Suppressor macrophage treated with lipopolysaccharide for 1 hour (primary cell): ENCODE results near the gene GAS6.
A peak's percentile ranks its signal among the peaks of the same experiment; 100 is the strongest.

Experiments used
- DNase-seq, 3 donors: peaks; one replicate each; pipeline ENCODE4 v3.0.0-alpha.2; 2020 to 2022

GAS6 gene

DNA sequence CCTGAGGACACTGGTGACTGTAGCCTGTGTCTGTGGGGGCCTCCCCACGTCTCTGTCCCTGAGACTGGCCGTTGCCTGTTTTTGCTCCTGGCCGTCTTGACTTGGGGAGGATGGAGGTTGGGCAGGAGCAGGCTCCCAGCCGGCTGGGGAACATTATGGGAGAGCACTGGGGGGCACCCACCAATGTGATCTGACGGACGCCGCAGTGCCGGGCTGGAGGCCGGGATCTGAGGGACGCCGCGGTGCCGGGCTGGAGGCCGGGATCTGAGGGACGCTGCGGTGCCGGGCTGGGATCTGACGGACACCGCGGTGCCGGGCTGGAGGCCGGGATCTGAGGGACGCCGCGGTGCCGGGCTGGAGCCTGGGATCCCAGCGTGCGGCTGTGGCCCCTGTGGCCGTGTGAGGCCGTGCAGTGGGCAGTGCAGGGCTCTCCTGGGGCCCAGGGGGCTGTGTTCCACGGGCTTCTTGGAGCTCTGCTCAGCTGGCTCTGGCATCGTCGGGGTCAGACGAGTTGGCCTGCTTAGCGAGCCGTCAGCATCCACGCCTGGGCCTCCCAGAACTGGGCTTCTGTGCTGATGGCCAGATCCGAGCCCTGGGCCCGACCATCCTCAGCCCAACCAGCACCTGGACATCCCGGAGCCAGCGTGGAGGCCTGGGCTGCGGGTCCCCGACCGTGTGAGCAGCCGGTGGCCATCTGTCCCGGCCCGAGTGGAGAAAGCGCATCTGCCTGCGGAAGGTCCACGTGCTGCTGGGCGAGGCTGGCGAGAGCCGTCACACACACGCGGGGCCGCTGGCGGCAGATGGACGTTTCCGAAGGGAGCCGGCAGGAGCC lies 45.8 kb downstream of the GAS6 start:
- DNase-seq: no peak

DNA sequence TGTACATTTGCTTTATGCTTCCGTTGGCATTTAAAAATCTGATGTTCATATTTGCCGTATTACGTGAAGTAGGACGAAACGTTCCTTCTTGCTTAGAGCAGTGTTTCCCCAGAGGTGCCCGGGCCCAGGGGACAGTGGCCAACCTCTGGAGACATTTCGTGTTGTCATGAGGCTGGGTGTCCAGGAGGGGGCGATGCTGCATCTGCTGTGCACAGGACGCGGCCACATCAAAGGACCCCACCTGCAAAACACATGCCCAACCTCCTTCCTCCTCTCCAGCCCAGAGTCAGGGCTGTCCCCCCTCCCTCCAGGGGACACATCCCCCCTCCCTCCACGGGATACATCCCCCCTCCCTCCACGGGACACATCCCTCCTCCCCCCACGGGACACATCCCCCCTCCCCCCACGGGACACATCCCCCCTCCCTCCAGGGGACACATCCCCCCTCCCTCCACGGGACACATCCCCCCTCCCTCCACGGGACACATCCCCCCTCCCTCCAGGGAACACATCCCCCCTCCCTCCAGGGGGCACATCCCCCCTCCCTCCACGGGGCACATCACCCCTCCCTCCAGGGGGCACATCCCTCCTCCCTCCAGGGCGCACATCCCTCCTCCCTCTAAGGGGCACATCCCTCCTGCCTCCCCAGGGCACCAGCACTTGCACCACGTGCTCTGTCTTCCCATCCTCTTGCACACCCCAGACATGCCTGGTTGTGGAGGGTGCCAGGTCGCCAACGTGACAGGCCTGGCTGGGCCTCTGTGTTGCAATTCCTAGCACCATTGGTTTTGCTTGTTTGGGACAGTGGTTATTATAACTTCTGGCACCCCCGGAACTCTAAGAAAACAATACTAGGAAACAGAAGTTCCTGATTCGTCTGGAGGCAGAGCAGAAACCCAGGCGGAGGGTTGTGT lies 46.7 kb downstream of the GAS6 start:
- peak; percentile 26 to 61 (median 42) for DNase-seq

GRCh38 chr13:113816254-113816929 lies 47.5 kb downstream of the GAS6 start:
- no peak for DNase-seq

- peak; percentile 77 to 85 (median 80) for DNase-seq
Observed at GRCh38 chr13:113815151-113816058, 48.5 kb downstream of the GAS6 start.

- DNase-seq: no peak
Observed at GRCh38 chr13:113814435-113814821, 49.4 kb downstream of the GAS6 start.

GRCh38 chr13:113813749-113814434 lies 50.0 kb downstream of the GAS6 start:
- DNase-seq: no peak

GRCh38 chr13:113813070-113813748 lies 50.7 kb downstream of the GAS6 start:
- no peak for DNase-seq

DNA sequence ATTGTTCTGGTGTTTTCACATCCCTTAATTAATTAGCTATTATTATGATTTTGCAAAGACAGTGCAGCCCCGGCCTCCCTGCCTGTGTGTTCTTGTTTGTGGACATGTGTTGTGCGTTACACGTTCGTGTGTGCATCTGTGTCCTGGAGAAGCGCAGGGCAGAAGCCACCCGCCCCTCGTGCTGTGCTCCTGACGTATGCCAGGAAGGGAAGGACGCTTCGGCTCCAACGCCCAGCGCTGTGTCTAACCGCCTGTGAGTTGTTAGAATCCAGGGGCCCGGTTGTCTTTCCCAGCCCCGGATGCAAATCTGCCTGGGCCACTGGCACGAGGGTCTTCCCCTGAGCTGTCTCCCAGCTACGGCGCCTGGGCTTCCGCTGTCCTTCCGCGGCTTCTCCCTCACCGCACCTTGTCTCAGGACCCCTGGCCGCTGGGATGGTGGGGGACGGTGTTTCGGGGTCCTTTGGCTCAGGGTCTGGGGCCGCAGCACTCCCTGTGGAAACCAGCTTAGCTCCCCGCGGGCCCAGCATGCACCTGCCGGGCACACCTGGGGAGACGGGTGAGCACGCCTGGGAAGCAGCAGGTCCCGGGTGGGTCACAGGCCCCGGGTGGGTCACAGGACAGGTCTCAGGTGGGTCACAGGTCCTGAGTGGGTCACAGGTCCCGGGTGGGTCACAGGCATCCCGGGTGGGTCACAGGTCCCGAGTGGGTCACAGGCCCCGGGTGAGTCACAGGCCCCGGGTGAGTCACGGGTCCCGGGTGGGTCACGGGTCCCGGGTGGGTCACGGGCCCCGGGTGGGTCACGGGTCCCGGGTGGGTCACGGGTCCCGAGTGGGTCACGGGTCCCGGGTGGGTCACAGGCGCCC lies 51.5 kb downstream of the GAS6 start:
- no peak for DNase-seq

DNA sequence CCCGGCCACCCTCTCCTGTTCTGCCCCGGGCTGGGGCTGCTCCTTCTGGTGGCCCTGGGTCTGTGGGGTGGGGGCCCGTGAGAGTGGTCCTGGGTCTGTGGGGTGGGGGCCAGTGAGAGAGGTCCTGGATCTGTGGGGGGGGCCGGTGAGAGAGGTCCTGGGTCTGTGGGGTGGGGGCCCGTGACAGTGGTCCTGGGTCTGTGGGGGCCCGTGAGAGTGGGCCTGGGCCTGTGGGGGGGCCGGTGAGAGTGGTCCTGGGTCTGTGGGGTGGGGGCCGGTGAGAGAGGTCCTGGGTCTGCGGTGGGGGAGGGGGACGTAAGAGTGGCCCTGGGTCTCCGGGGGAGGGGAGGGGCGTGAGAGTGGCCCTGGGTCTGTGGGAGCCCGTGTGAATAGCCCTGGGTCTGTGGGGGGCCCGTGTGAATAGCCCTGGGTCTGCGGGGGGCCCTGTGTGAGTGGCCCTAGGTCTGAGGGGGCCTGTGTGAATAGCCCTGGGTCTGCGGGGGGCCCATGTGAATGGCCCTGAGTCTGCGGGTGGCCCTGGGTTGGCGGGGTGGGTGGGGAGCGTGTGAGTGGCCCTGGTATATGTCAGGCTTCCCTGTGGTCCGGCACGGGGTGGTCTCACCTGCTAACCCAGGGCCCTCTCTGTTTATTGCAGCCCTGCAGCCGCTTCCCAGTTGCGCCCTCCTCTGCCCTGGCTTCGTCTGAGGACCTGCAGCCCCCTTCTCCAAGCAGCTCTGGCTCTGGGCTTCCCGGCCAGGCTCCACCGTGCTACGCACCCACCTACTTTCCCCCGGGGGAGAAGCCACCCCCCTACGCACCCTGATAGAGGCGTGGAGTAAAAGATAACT lies 52.6 kb downstream of the GAS6 start:
- DNase-seq: no peak

- no peak for DNase-seq
Observed at GRCh38 chr13:113810640-113811039, 53.2 kb downstream of the GAS6 start.

- DNase-seq: no peak
Observed at GRCh38 chr13:113809934-113810333, 53.9 kb downstream of the GAS6 start.

- DNase-seq: no peak
Observed at GRCh38 chr13:113808058-113808834, 55.6 kb downstream of the GAS6 start.

DNA sequence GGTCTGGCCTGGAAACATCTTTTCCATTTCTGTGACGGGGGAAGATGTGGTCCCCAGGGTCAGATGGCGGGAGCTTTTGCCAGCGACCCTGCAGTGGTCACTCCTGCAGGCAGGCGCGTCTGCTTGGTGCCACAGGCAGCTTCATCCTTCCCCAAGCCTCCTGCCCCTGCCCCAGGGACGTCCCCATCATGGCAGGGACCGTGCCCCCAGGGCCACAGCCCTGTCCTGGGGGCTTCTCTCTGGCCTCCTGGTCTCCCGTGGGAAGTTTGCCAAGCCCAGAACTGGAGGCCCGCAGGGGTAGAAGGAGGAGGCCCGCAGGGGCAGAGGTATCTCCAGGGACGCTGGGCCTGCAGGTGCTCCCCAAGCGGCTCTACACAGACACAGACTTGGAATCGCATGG lies 57.4 kb downstream of the GAS6 start:
- no peak for DNase-seq

DNA sequence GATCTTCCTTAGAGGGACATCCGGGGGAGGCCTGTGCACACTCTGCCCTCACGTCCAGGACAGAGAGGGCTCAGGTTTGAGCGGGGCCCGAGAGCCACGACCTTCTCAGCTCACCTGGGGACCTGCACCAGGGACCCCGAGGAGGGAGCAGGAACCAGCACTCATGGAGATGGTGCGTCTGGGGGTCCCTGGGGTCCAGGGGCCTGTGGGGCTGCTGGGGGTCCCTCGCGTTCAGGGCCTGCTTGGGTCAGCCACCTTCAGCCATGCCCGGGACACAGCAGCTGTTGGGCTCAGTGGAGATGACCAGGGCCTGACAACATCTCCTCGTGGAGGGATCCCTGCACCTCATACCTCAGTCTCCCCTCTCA lies 57.8 kb downstream of the GAS6 start:
- no peak for DNase-seq

GRCh38 chr13:113805431-113806103 lies 58.3 kb downstream of the GAS6 start:
- no peak for DNase-seq

GRCh38 chr13:113804703-113805430 lies 59.0 kb downstream of the GAS6 start:
- no peak for DNase-seq
